ENCODE measurements around the gene ITM2C. TPM values are rescaled to one million over a fixed set of nuclear protein-coding genes. Genes with fewer than 3 reads are reported as not detected.

The ITM2C gene
- total RNA-seq, 1 experiment from 2014 or later = 21.9 TPM

DNA sequence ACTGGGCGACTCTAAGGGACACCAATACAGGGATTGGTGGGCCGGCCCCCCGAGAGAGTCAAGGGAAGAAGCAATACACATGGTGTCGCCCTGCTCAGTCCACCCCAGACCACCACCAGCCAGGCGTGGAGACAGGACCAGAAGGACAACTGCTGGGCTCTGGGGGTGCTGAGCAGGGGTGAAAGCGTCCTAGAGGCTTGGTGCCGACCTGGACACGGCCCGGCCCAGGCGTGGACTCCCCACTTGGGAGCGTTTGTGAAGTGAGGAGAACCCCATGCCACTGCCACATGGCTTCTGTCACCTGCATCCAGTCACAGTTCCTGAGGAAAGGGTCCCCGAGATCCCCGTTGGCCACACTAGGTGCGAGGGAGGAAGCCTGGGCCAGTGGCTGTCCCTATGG lies 35.4 kb upstream of the ITM2C start:
- Mint-ChIP-seq H3K36me3 (ENCODE audit: insufficient read depth, unreplicated experiment) (peaks cover 4% of the 10 kb centered on the region), H3K27me3 (ENCODE audit: insufficient read depth, unreplicated experiment) (peaks cover 16% of the 10 kb centered on the region), H3K4me3 (ENCODE audit: unreplicated experiment) (no peak overlapping the region), H3K4me1 (ENCODE audit: insufficient read depth, unreplicated experiment) (peaks cover 5% of the 10 kb centered on the region), H3K9me3 (ENCODE audit: unreplicated experiment) (peaks cover 7% of the 10 kb centered on the region), H3K27ac (ENCODE audit: low read depth, unreplicated experiment) (no peak overlapping the region)
- DNase-seq (ENCODE audit: unreplicated experiment) = no peak
- no TSS peak for BruUV-seq (replicated peaks)
- intact Hi-C loops (cut with micrococcal nuclease) = no loop called here
- ChIA-PET POLR2A (no interaction called here), CTCF (no interaction called here)
- TF ChIP-seq, protein P1, sequence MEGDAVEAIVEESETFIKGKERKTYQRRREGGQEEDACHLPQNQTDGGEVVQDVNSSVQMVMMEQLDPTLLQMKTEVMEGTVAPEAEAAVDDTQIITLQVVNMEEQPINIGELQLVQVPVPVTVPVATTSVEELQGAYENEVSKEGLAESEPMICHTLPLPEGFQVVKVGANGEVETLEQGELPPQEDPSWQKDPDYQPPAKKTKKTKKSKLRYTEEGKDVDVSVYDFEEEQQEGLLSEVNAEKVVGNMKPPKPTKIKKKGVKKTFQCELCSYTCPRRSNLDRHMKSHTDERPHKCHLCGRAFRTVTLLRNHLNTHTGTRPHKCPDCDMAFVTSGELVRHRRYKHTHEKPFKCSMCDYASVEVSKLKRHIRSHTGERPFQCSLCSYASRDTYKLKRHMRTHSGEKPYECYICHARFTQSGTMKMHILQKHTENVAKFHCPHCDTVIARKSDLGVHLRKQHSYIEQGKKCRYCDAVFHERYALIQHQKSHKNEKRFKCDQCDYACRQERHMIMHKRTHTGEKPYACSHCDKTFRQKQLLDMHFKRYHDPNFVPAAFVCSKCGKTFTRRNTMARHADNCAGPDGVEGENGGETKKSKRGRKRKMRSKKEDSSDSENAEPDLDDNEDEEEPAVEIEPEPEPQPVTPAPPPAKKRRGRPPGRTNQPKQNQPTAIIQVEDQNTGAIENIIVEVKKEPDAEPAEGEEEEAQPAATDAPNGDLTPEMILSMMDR (IDR thresholded peaks at IDR 0.05; ENCODE audit: unreplicated experiment) = no peak

DNA sequence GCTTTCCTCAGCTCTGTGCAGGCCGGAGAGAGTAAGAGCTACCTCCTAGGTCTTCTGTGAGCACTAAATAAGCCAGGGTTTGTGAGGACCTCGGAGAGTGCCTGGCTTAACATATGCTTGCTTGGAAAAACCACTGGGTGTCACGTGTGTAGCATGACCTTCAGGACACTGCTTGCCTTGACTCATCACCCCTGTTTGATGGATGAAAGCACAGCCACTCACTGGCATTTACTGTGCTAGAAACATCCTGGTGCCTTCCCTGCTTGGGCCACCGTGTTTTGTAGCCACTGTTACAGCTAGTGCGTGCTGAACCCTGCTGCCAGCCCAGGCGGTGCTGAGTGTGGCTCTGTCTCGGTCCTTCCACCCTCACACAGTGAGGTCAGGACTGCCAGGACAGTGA lies 34.8 kb upstream of the ITM2C start:
- H3K4me3 Mint-ChIP-seq (ENCODE audit: unreplicated experiment) = no peak overlapping the region
- H3K27ac Mint-ChIP-seq (ENCODE audit: low read depth, unreplicated experiment) = no peak overlapping the region
- no peak for DNase-seq (ENCODE audit: unreplicated experiment)
- ChIA-PET CTCF (interaction anchor here (0.6 kb wide), 1 partner anchor 67 kb away, joined by 4 read pairs; no protein-coding TSS in a partner anchor), POLR2A (no interaction called here)
- BruUV-seq (replicated peaks) = no TSS peak
- intact Hi-C loops (cut with micrococcal nuclease) = no loop called here
- peaks cover 16% of the 10 kb centered on the region for H3K27me3 Mint-ChIP-seq (ENCODE audit: insufficient read depth, unreplicated experiment)
- no peaks in the 10 kb centered on the region for H3K4me1 Mint-ChIP-seq (ENCODE audit: insufficient read depth, unreplicated experiment)
- TF ChIP-seq, protein P1 (IDR thresholded peaks at IDR 0.05; ENCODE audit: unreplicated experiment) = no peak
- H3K36me3 Mint-ChIP-seq (ENCODE audit: insufficient read depth, unreplicated experiment) = peaks cover 4% of the 10 kb centered on the region
- peaks cover 7% of the 10 kb centered on the region for H3K9me3 Mint-ChIP-seq (ENCODE audit: unreplicated experiment)

DNA sequence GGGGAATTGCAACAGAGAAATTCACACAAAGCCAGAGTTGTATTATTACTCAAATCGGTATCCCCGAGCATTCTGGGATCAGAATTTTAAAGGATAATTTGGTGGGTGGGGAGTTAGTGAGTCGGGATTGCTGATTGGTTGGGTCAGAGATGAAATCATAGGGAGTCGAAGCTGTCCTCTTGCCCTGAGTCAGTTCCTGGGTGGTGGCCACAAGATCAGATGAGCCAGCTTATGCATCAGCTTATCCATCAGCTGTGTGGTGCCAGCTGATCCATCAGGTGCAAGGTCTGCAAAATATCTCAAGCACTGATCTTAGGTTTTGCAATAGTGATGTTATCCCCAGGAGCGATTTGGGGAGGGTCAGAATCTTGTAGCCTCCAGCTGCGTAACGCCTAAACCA lies 34.3 kb upstream of the ITM2C start:
- Mint-ChIP-seq H3K4me3 (ENCODE audit: unreplicated experiment) (no peak overlapping the region), H3K27me3 (ENCODE audit: insufficient read depth, unreplicated experiment) (peaks cover 16% of the 10 kb centered on the region), H3K36me3 (ENCODE audit: insufficient read depth, unreplicated experiment) (peaks cover 4% of the 10 kb centered on the region), H3K4me1 (ENCODE audit: insufficient read depth, unreplicated experiment) (no peaks in the 10 kb centered on the region), H3K9me3 (ENCODE audit: unreplicated experiment) (peaks cover 11% of the 10 kb centered on the region), H3K27ac (ENCODE audit: low read depth, unreplicated experiment) (no peak overlapping the region)
- DNase-seq (ENCODE audit: unreplicated experiment) = no peak
- BruUV-seq (replicated peaks) = no TSS peak
- intact Hi-C loops (cut with micrococcal nuclease) = no loop called here
- TF ChIP-seq, protein P1 (IDR thresholded peaks at IDR 0.05; ENCODE audit: unreplicated experiment) = no peak
- ChIA-PET POLR2A (interaction anchor here (1.3 kb wide), 1 partner anchor 10 kb away, joined by 3 read pairs; no protein-coding TSS in a partner anchor), CTCF (interaction anchor here (0.6 to 0.7 kb wide), 2 partner anchors 118 to 122 kb away, joined by 3 to 4 read pairs; no protein-coding TSS in a partner anchor)

DNA sequence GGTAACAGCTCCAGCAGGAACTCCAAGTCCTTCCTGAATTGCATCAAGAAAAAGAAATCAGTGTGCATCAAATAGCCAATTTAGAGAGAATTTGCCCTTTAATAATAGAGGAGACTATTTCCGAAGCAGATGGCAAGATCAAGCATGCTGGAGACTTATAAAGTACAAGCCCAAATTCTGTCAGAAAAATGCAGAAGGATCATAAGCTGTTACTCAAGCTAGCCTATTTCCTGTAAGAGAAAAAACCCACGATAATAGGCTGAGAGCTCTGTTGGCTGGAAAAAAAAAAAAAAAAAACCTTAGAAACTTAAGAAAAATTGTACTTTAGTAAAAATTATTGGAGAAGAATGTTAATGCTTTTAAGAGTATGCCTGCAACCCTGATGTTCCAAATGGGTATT lies 24.4 kb upstream of the ITM2C start:
- DNase-seq (ENCODE audit: unreplicated experiment) = no peak
- ChIA-PET CTCF (interaction anchor here (0.6 to 1.8 kb wide), 3 partner anchors 9 to 114 kb away, joined by 3 to 8 read pairs (median 3); no protein-coding TSS in a partner anchor), POLR2A (no interaction called here)
- Mint-ChIP-seq H3K27ac (ENCODE audit: low read depth, unreplicated experiment) (no peak overlapping the region), H3K36me3 (ENCODE audit: insufficient read depth, unreplicated experiment) (no peaks in the 10 kb centered on the region), H3K9me3 (ENCODE audit: unreplicated experiment) (peaks cover 2% of the 10 kb centered on the region), H3K4me3 (ENCODE audit: unreplicated experiment) (no peak overlapping the region), H3K27me3 (ENCODE audit: insufficient read depth, unreplicated experiment) (peaks cover 16% of the 10 kb centered on the region), H3K4me1 (ENCODE audit: insufficient read depth, unreplicated experiment) (peaks cover 9% of the 10 kb centered on the region)
- BruUV-seq (replicated peaks) = no TSS peak
- intact Hi-C loops (cut with micrococcal nuclease) = no loop called here
- TF ChIP-seq, protein P1 (IDR thresholded peaks at IDR 0.05; ENCODE audit: unreplicated experiment) = no peak
